GM08714 (cell line): Measurements from ENCODE around the gene ZNF844.
A peak's percentile ranks its signal among the peaks of the same experiment; 100 is the strongest.
"Not testable (repeated sequence)": the region's sequence is repeated elsewhere in the genome, so short reads cannot be mapped to it uniquely, and the experiment has no call there.

Source experiments
- H3K4me3 ChIP-seq: fragments of 200-500 bp; sonication (Bioruptor generic); 2 replicates; pipeline ENCODE4 v1.5.1; 2014; ENCODE audit warnings: mild to moderate bottlenecking, low read length, inconsistent platforms
- ZNF274 ChIP-seq: IDR thresholded peaks from 2 replicates; pipeline ENCODE4 v1.6.1; 2012; ENCODE audit warnings: mild to moderate bottlenecking, low read depth, low read length

The ZNF844 gene

GRCh38 chr19:12075538-12076139 is 11.1 kb downstream of the ZNF844 start:
- H3K4me3 ChIP-seq = no peak overlapping the region
- no peak for TF ChIP-seq ZNF274

- H3K4me3 ChIP-seq = not testable (repeated sequence)
- peak; percentile 70 for TF ChIP-seq ZNF274
Observed at GRCh38 chr19:12076331-12076730, 11.8 kb downstream of the ZNF844 start.

- TF ChIP-seq ZNF274 = peak; percentile 82
- no peak overlapping the region for H3K4me3 ChIP-seq
Observed at GRCh38 chr19:12077375-12077774, 12.8 kb downstream of the ZNF844 start.

- not testable (repeated sequence) for H3K4me3 ChIP-seq
Observed at GRCh38 chr19:12083336-12083735, 18.8 kb downstream of the ZNF844 start.

GRCh38 chr19:12085074-12085818 is 20.7 kb downstream of the ZNF844 start:
- TF ChIP-seq ZNF274 = no peak

GRCh38 chr19:12090807-12091206 is 26.3 kb downstream of the ZNF844 start:
- no peak overlapping the region for H3K4me3 ChIP-seq
- TF ChIP-seq ZNF274 = no peak

More at GRCh38 chr19:12085074-12085818, 20.7 kb downstream of the ZNF844 start:
- no peak overlapping the region for H3K4me3 ChIP-seq

- no peak for TF ChIP-seq ZNF274
- H3K4me3 ChIP-seq = peak overlapping the region; percentile 75
Observed at GRCh38 chr19:12092065-12092867, 27.7 kb downstream of the ZNF844 start.

- H3K4me3 ChIP-seq = peak overlapping the region; percentile 75
Observed at GRCh38 chr19:12092956-12093355, 28.4 kb downstream of the ZNF844 start.

GRCh38 chr19:12093777-12094176 is 29.2 kb downstream of the ZNF844 start:
- TF ChIP-seq ZNF274 = no peak

More at GRCh38 chr19:12092956-12093355, 28.4 kb downstream of the ZNF844 start:
- no peak for TF ChIP-seq ZNF274

GRCh38 chr19:12095111-12095790 is 30.7 kb downstream of the ZNF844 start:
- H3K4me3 ChIP-seq = no peak overlapping the region
- TF ChIP-seq ZNF274 = no peak

More at GRCh38 chr19:12093777-12094176, 29.2 kb downstream of the ZNF844 start:
- H3K4me3 ChIP-seq = no peak overlapping the region

- no peak overlapping the region for H3K4me3 ChIP-seq
- no peak for TF ChIP-seq ZNF274
Observed at GRCh38 chr19:12098040-12098439, 33.5 kb downstream of the ZNF844 start.

GRCh38 chr19:12103909-12104308 is 39.4 kb downstream of the ZNF844 start:
- not testable (repeated sequence) for H3K4me3 ChIP-seq

GRCh38 chr19:12111176-12111575 is 46.6 kb downstream of the ZNF844 start:
- no peak for TF ChIP-seq ZNF274

GRCh38 chr19:12111943-12112637 is 47.6 kb downstream of the ZNF844 start:
- no peak overlapping the region for H3K4me3 ChIP-seq
- no peak for TF ChIP-seq ZNF274

More at GRCh38 chr19:12111176-12111575, 46.6 kb downstream of the ZNF844 start:
- no peak overlapping the region for H3K4me3 ChIP-seq
